Body of pancreas (tissue), 4 donors: ENCODE data around the gene TSGA10IP.
A peak's percentile ranks its signal among the peaks of the same experiment; 100 is the strongest.

Source experiments
- CTCF ChIP-seq, 7 experiments: fragments of 450-650 bp in 4 of 7; fragments of 200-600 bp in 3 of 7; sonication (generic) in 3 of 7; IDR thresholded peaks; one replicate each; pipeline ENCODE4 v1.5.1; 2016 to 2019; ENCODE audit warnings: antibody characterized with exemption in 7 of 7
- POLR2A ChIP-seq, 3 donors: fragments of 450-650 bp; IDR thresholded peaks; one replicate each; pipeline ENCODE4 v1.6.1; 2016; ENCODE audit warnings: antibody characterized with exemption in 3 of 3, mild to moderate bottlenecking in 2 of 3

GRCh38 chr11:65988791-65989592, 43.7 kb downstream of the TSGA10IP start:
- TF ChIP-seq CTCF (IDR thresholded peaks at IDR 0.05) (peak; percentile 86 to 100 (median 99)), POLR2A (IDR thresholded peaks at IDR 0.05) (no peak)
